GM10266 (cell line): ENCODE data around the gene CRHBP.
"Not testable (repeated sequence)": the region's sequence is repeated elsewhere in the genome, so short reads cannot be mapped to it uniquely, and the experiment has no call there.

Experiments
- DNase-seq: peaks from one replicate; pipeline ENCODE4 v3.0.0; 2012; ENCODE audit errors: extremely low spot score
- CTCF ChIP-seq: IDR thresholded peaks from 2 replicates; pipeline ENCODE4 v1.5.1; 2012; ENCODE audit warnings: mild to moderate bottlenecking, low read depth; ENCODE audit not compliant: control insufficient read depth, insufficient read depth; ENCODE audit errors: missing control alignments

The CRHBP gene

DNA sequence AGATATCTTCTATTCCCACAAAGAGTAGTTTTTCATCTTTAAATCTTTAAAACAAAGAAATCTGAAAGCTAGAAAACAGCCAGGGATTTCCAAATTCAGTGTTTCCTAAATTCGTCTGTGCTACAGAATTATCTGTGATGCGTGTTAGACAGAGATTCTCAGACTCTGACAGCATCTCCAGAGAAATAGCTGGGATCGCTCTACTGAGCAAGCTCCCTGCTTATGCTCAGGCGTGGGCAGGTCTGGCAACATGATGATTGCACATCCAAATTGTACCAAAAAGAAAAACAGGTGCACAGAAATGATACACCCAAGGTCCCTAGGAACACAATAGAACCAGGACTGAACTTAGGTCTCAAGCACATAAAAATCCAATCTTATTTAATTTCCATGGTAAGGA, 22.8 kb upstream of the CRHBP start:
- DNase-seq = no peak
- no peak for TF ChIP-seq CTCF

DNA sequence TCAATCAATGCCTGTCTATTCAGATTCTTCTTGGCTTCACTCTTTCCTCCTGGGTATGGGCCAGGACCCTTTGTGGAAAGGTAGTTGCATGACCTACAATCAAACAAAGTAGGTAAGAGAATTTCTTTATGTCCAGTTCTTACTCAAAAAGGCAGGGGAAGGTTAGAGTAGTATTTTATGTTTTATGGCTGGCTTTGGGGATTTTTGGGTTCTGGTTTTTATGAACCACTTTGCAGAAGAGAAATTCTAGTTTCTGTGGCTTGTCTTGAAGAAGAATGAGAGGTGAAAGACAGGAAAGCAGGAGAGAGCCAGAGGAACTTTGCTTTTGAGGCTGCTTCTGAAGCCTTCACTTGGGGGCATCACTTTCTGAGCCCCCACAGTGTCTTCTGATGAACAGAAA, 14.7 kb upstream of the CRHBP start:
- no peak for TF ChIP-seq CTCF

GRCh38 chr5:76941000-76941399, 11.8 kb upstream of the CRHBP start:
- DNase-seq = no peak

More for the DNA sequence above, 14.7 kb upstream of the CRHBP start:
- DNase-seq = no peak

DNA sequence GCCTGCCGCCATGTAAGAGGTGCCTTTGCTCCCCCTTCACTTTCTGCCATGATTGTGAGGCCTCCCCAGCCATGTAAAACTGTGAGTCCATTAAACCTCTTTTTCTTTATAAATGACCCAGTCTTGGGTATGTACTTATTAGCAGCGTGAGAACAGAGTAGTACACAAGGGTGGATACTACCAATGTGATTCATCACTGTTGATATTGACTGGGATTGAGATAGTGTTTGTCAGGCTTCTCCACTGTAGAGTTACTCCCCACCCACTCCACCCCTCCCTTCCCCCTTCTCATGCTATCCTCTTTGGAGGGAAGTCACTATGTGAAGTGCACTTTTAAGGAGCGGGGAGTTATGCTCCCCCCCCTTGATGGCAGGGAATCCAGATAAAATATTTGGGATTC, 11.4 kb upstream of the CRHBP start:
- TF ChIP-seq CTCF = no peak
- DNase-seq = no peak

More at GRCh38 chr5:76941000-76941399, 11.8 kb upstream of the CRHBP start:
- TF ChIP-seq CTCF = no peak

DNA sequence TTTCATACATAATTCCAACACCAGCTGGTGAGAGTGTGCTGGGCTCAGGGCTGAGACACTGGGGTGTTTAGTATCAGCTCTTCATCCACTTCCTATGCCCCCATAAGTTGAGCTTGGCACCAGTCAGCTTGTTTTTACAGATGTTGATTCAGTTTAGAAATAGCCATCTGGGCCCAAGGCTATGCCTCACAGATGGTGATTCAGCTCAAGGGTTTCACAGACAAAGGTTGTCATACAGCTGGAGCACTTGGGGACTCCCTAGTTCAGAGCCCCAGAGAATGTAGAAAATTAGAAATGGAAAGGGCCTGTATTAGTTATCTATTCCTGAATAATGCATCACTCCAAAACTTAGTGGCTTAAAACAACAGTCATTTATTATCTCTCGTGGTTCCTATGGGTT, 10.3 kb upstream of the CRHBP start:
- no peak for TF ChIP-seq CTCF
- no peak for DNase-seq

DNA sequence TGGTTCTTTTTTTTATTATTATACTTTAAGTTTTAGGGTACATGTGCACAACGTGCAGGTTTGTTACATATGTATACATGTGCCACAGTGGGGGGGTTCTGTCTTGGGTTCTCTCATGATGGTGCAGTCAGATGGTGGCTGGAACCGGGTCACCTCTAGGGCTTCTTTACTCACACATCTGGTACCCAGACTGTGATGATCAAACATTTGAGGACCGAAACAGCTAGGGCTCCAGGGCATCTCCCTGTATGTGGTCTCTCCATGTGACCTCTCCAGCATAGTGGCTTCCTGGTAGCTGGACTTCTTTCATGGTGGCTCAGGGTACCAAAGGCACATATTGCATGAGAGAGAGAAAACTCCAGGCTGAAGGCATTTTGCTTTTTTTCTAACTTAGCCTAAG, 9.8 kb upstream of the CRHBP start:
- no peak for DNase-seq
- TF ChIP-seq CTCF = no peak

GRCh38 chr5:76944638-76945037, 8.2 kb upstream of the CRHBP start:
- TF ChIP-seq CTCF = no peak
- DNase-seq = no peak

- not testable (repeated sequence) for DNase-seq
Observed at GRCh38 chr5:76945238-76945637, 7.6 kb upstream of the CRHBP start.
